Activated naive CD8-positive, alpha-beta T cell treated with anti-CD3 and anti-CD28 coated beads, Interleukin-2, amount 50 U/mL, for 24 hours (primary cell): Measurements from ENCODE around the gene OOSP4B.
"Not testable (repeated sequence)": the region's sequence is repeated elsewhere in the genome, so short reads cannot be mapped to it uniquely, and the experiment has no call there.

Experiments used
- ATAC-seq: fragments of 150-1000 bp; cut with Tn5 transposase; one replicate; pipeline ENCODE4 v1.10.0; 2021
- DNase-seq: peaks from one replicate; pipeline ENCODE4 v3.0.0; 2021
- H3K27ac Mint-ChIP-seq: one replicate; pipeline ENCODE4 v1.8.0; 2021; ENCODE audit warnings: mild to moderate bottlenecking, mixed read lengths
- H3K27me3 Mint-ChIP-seq: one replicate; pipeline ENCODE4 v1.8.0; 2021; ENCODE audit warnings: mixed read lengths
- H3K36me3 Mint-ChIP-seq: one replicate; pipeline ENCODE4 v1.8.0; 2021; ENCODE audit warnings: low read depth, mixed read lengths
- H3K4me1 Mint-ChIP-seq: one replicate; pipeline ENCODE4 v1.8.0; 2021; ENCODE audit warnings: mixed read lengths
- H3K4me3 Mint-ChIP-seq: one replicate; pipeline ENCODE4 v1.8.0; 2021; ENCODE audit warnings: mild to moderate bottlenecking, moderate library complexity, mixed read lengths
- H3K9me3 Mint-ChIP-seq: one replicate; pipeline ENCODE4 v1.8.0; 2021; ENCODE audit warnings: mixed read lengths

OOSP4B gene

GRCh38 chr11:60016881-60017280, at the start of gene OOSP4B:
TSS of gene OOSP4B (plus strand) at chr11:60017181.
- Mint-ChIP-seq H3K27ac (no peak within 1 kb of the TSS), H3K27me3 (peaks cover 3% of the 10 kb centered on the region), H3K9me3 (no peaks in the 10 kb centered on the region), H3K4me1 (no peaks in the 10 kb centered on the region), H3K36me3 (no peaks in the 10 kb centered on the region), H3K4me3 (no peak within 1 kb of the TSS)
- no peak for ATAC-seq
- DNase-seq, result no peak

DNA sequence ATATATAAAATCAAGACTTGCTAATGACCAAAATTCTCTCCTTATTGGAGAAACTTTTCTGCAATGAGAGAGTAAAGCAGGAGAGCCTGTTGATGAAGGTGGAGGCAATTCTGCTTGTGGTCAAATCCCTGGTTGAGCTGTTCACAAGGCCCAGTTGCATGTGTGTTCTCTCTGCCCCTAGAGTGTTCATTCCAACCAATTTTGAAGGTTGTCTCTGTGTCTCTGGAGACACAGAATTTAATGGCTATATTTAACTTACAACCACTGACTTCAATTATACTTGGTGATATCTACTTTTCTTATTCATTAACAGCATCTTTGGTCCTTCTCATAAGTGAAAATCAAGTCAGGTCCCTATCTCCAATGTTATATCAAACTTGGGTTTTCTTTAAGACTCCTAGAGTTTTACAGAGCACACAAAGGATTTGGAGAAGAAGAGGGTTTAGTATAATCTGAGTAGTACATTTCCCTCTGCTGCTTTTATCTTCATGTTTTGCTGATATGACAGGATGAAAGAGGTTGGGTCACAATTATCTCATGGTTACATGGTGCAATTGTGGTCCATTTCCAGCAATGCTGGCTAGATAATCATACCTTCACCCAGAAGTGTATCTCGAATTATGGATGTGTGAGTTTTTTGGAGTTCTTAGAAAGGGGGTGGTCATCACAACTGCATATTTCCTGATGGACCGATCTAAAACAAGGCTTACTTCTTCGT, 49.1 kb upstream of the OOSP4B start:
- no peak for DNase-seq
- no peak overlapping the region for H3K27ac Mint-ChIP-seq
- no peaks in the 10 kb centered on the region for H3K9me3 Mint-ChIP-seq
- H3K4me3 Mint-ChIP-seq, result no peak overlapping the region
- H3K27me3 Mint-ChIP-seq, result peaks cover 4% of the 10 kb centered on the region
- no peaks in the 10 kb centered on the region for H3K36me3 Mint-ChIP-seq
- ATAC-seq, result no peak
- H3K4me1 Mint-ChIP-seq, result no peaks in the 10 kb centered on the region

- no peaks in the 10 kb centered on the region for H3K36me3 Mint-ChIP-seq
- H3K27ac Mint-ChIP-seq, result no peak overlapping the region
- no peak overlapping the region for H3K4me3 Mint-ChIP-seq
- no peaks in the 10 kb centered on the region for H3K9me3 Mint-ChIP-seq
- DNase-seq, result no peak
- no peaks in the 10 kb centered on the region for H3K4me1 Mint-ChIP-seq
- no peak for ATAC-seq
- peaks cover 5% of the 10 kb centered on the region for H3K27me3 Mint-ChIP-seq
These were observed 48.6 kb upstream of the OOSP4B start for GRCh38 chr11:59968395-59968783.

DNA sequence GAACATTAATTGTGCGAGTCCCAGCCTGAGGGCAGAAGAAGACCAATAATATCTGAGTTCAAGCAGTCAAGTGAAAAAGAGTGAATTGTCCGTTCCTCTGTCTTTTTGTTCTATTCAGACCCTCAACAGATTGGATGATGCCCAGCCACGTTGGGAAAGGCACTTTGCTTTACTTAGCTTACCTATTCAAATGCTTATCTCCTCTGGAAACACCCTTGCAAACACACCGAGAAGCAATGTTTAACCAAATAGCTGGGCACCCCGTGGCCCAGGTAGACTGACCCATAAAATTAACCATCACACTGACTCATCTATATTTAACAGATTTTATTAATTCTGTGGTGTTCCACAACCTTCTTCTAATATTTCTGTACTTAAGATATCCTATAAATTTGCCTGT, 43.9 kb upstream of the OOSP4B start:
- Mint-ChIP-seq H3K9me3 (no peaks in the 10 kb centered on the region), H3K36me3 (no peaks in the 10 kb centered on the region), H3K27me3 (peaks cover 8% of the 10 kb centered on the region), H3K4me3 (no peak overlapping the region), H3K27ac (no peak overlapping the region), H3K4me1 (no peaks in the 10 kb centered on the region)
- no peak for ATAC-seq
- no peak for DNase-seq

DNA sequence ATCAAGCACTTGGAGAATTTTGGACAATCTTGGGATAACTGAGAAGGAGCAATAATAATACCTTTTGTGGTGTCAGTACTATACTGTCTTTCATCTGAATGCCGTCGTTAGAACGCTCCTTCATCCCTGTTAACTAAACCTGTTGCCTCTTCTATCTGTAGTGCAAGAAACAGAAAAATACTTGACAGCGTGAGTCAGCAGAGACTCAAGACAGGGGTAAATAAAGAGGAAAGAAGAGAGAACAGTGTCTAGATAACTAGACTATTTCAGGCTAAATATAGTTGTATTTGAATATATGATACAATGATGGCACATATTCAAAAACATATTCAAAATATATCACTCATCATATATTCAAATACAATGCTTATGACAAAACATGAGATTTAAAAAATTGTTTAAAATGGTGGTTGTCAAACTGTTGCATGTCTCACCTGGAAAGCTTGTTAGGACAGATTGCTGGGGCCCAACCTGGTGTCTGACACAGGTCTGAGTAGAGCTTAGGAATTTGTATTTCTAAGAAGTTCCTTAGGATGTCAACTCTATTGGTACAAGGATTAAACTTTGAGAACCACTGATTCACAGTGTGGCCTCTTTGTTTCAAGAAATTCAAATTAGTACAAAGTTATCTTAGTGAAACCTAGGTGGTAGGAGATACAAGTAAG, 35.7 kb upstream of the OOSP4B start:
- Mint-ChIP-seq H3K27ac (no peak overlapping the region), H3K36me3 (no peaks in the 10 kb centered on the region), H3K27me3 (peaks cover 14% of the 10 kb centered on the region), H3K4me1 (no peaks in the 10 kb centered on the region), H3K9me3 (no peaks in the 10 kb centered on the region), H3K4me3 (no peak overlapping the region)
- DNase-seq (no peak), ATAC-seq (no peak)

- not testable (repeated sequence) for ATAC-seq, H3K4me1 Mint-ChIP-seq, H3K4me3 Mint-ChIP-seq, H3K36me3 Mint-ChIP-seq, DNase-seq, H3K9me3 Mint-ChIP-seq, H3K27ac Mint-ChIP-seq
- peaks cover 14% of the 10 kb centered on the region for H3K27me3 Mint-ChIP-seq
These were observed 34.9 kb upstream of the OOSP4B start for GRCh38 chr11:59982037-59982436.

GRCh38 chr11:59983212-59983611, 33.8 kb upstream of the OOSP4B start:
- DNase-seq (no peak), ATAC-seq (no peak)
- H3K36me3 Mint-ChIP-seq, result no peaks in the 10 kb centered on the region
- no peak overlapping the region for H3K27ac Mint-ChIP-seq
- H3K4me3 Mint-ChIP-seq, result no peak overlapping the region
- no peaks in the 10 kb centered on the region for H3K4me1 Mint-ChIP-seq
- no peaks in the 10 kb centered on the region for H3K9me3 Mint-ChIP-seq
- peaks cover 14% of the 10 kb centered on the region for H3K27me3 Mint-ChIP-seq

- Mint-ChIP-seq H3K27me3 (peaks cover 9% of the 10 kb centered on the region), H3K9me3 (peaks cover 7% of the 10 kb centered on the region), H3K4me3 (no peak overlapping the region), H3K4me1 (no peaks in the 10 kb centered on the region), H3K27ac (no peak overlapping the region), H3K36me3 (no peaks in the 10 kb centered on the region)
- ATAC-seq (no peak), DNase-seq (no peak)
These were observed 32.6 kb upstream of the OOSP4B start for GRCh38 chr11:59984368-59984767.

- Mint-ChIP-seq H3K27ac (no peak overlapping the region), H3K36me3 (no peaks in the 10 kb centered on the region), H3K4me3 (no peak overlapping the region), H3K4me1 (no peaks in the 10 kb centered on the region), H3K27me3 (peaks cover 12% of the 10 kb centered on the region), H3K9me3 (peaks cover 28% of the 10 kb centered on the region)
- ATAC-seq, result no peak
- DNase-seq, result no peak
These were observed 26.6 kb upstream of the OOSP4B start for GRCh38 chr11:59990421-59990820.

DNA sequence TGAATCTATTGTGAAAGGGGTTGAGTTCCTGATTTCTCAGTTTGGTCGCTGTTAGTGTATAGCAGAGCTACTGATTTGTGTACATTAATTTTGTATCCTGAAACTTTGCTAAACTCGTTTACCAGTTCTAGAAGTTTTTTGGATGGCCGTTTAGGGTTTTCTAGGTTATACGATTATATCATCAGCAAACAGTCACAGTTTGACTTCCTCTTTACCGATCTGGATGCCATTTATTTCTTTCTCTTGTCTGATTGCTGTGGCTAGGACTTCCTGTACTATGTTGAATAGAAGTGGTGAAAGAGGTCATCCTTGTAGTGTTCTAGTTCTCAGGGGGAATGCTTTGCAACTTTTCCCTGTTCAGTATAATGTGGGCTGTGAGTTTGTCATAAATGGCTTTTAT, 24.6 kb upstream of the OOSP4B start:
- no peak for DNase-seq
- H3K9me3 Mint-ChIP-seq, result peaks cover 28% of the 10 kb centered on the region

DNA sequence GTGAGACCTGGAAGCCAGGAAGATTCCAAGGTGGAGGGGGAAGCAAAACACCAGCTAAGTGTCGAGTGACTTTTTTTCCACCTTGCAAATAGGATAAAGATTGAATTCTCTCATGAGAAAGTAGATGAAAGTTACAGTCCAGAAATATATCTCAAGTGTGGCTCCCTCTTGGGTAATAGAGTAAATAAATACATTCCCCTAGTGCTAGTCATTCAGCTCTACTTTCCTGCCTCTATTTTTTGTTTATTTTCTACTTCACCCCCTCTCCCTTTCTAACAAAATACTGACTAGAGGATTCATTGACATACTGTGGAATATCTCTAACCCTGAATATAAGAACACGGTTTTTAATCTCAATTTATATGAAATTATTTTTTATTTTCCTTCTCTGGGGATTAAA, 19.2 kb upstream of the OOSP4B start:
- ATAC-seq (no peak), DNase-seq (no peak)
- Mint-ChIP-seq H3K4me3 (no peak overlapping the region), H3K27ac (no peak overlapping the region), H3K36me3 (no peaks in the 10 kb centered on the region), H3K27me3 (peaks cover 19% of the 10 kb centered on the region), H3K4me1 (no peaks in the 10 kb centered on the region), H3K9me3 (no peaks in the 10 kb centered on the region)

More for the DNA sequence above, 24.6 kb upstream of the OOSP4B start:
- peaks cover 13% of the 10 kb centered on the region for H3K27me3 Mint-ChIP-seq
- no peak overlapping the region for H3K4me3 Mint-ChIP-seq
- ATAC-seq, result no peak
- H3K36me3 Mint-ChIP-seq, result no peaks in the 10 kb centered on the region
- no peak overlapping the region for H3K27ac Mint-ChIP-seq
- H3K4me1 Mint-ChIP-seq, result no peaks in the 10 kb centered on the region

GRCh38 chr11:59999691-60000090, 17.3 kb upstream of the OOSP4B start:
- Mint-ChIP-seq H3K36me3 (no peaks in the 10 kb centered on the region), H3K27me3 (peaks cover 20% of the 10 kb centered on the region), H3K27ac (no peak overlapping the region), H3K4me1 (no peaks in the 10 kb centered on the region), H3K4me3 (no peak overlapping the region), H3K9me3 (no peaks in the 10 kb centered on the region)
- ATAC-seq (no peak), DNase-seq (no peak)

DNA sequence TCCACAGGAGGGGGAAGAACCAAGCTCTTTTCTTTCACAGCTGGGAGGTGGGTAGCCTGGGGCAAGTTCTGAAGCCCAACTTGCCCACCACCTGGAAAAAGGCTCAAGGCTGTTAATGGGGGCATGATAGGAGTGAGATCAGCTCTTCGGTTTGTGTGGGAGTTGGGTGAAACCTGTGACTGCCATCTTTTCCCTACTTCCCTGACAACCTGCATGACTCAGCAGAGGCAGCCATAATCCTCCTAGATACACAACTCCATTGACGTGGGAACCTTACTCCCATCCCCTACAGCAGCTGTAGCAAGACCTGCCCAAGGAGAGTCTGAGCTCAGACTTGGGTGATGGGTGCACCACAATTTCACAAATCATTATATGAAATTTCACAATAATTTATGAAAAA, 13.3 kb upstream of the OOSP4B start:
- ATAC-seq (no peak), DNase-seq (no peak)
- no peaks in the 10 kb centered on the region for H3K4me1 Mint-ChIP-seq
- no peak overlapping the region for H3K27ac Mint-ChIP-seq
- H3K9me3 Mint-ChIP-seq, result no peaks in the 10 kb centered on the region
- no peak overlapping the region for H3K4me3 Mint-ChIP-seq
- no peaks in the 10 kb centered on the region for H3K36me3 Mint-ChIP-seq
- H3K27me3 Mint-ChIP-seq, result peaks cover 14% of the 10 kb centered on the region

GRCh38 chr11:60005360-60005759, 11.6 kb upstream of the OOSP4B start:
- Mint-ChIP-seq H3K27me3 (peaks cover 18% of the 10 kb centered on the region), H3K9me3 (peaks cover 3% of the 10 kb centered on the region), H3K4me3 (no peak overlapping the region), H3K4me1 (no peaks in the 10 kb centered on the region), H3K36me3 (no peaks in the 10 kb centered on the region), H3K27ac (no peak overlapping the region)
- DNase-seq (no peak), ATAC-seq (no peak)

GRCh38 chr11:60018058-60018457, 1.1 kb downstream of the OOSP4B start:
- Mint-ChIP-seq H3K36me3 (no peaks in the 10 kb centered on the region), H3K4me3 (no peak overlapping the region), H3K27me3 (peaks cover 3% of the 10 kb centered on the region), H3K27ac (no peak overlapping the region), H3K4me1 (no peaks in the 10 kb centered on the region), H3K9me3 (no peaks in the 10 kb centered on the region)
- DNase-seq (no peak), ATAC-seq (no peak)
